Natural killer cell treated with Interleukin-12 subunit alpha and Interleukin-12 subunit beta and Interleukin-15 and Interleukin-18, amount 100 ng/mL, for 72 hours (primary cell): ENCODE data around the gene SGMS1. TPM values are rescaled to one million over a fixed set of nuclear protein-coding genes. Genes with fewer than 3 reads are reported as not detected.
A peak's percentile ranks its signal among the peaks of the same experiment; 100 is the strongest.
"Not testable (repeated sequence)": the region's sequence is repeated elsewhere in the genome, so short reads cannot be mapped to it uniquely, and the experiment has no call there.

Experiments
- ATAC-seq, 2 donors: fragments of 150-1000 bp; cut with Tn5 transposase in 1 of 2; sonication (Bioruptor Pico), chemical (Tn5 transposase) in 1 of 2; 2 replicates each; pipeline ENCODE4 v1.10.0; 2021
- DNase-seq: peaks from one replicate; pipeline ENCODE4 v3.0.0; 2022; ENCODE audit warnings: low spot score
- H3K27ac Mint-ChIP-seq, 2 donors: 1 replicate in 1 of 2; 2 replicates in 1 of 2; pipeline ENCODE4 v1.8.0; 2022; ENCODE audit warnings: mixed read lengths in 2 of 2, mild to moderate bottlenecking in 1 of 2, moderate library complexity in 1 of 2
- H3K27me3 Mint-ChIP-seq, 2 donors: 1 replicate in 1 of 2; 2 replicates in 1 of 2; pipeline ENCODE4 v1.8.0; 2022; ENCODE audit warnings: mixed read lengths in 2 of 2
- H3K36me3 Mint-ChIP-seq: one replicate; pipeline ENCODE4 v1.8.0; 2022; ENCODE audit warnings: mixed read lengths
- H3K4me1 Mint-ChIP-seq, 2 donors: 1 replicate in 1 of 2; 2 replicates in 1 of 2; pipeline ENCODE4 v1.8.0; 2022; ENCODE audit warnings: low read depth in 2 of 2, mixed read lengths in 2 of 2, mild to moderate bottlenecking in 1 of 2
- H3K4me3 Mint-ChIP-seq: one replicate; pipeline ENCODE4 v1.8.0; 2022; ENCODE audit warnings: mixed read lengths
- H3K9me3 Mint-ChIP-seq: 2 replicates; pipeline ENCODE4 v1.8.0; 2022; ENCODE audit warnings: mixed read lengths
- total RNA-seq, 2 donors: library from RNA; stranded (reverse); gene quantifications; one replicate each; pipeline ENCODE4 v1.2.3, GENCODE V29; 2022

SGMS1 gene
- total RNA-seq, 2 donors from 2014 or later, result 31.6 to 49.0 TPM

- ATAC-seq, result not testable (repeated sequence)
Measured at GRCh38 chr10:50546287-50546686, 77.5 kb downstream of the SGMS1 start.

GRCh38 chr10:50545846-50546245 lies 77.9 kb downstream of the SGMS1 start:
- Mint-ChIP-seq H3K9me3 (peaks cover under 1% of the 10 kb centered on the region), H3K27me3 (no peaks in the 10 kb centered on the region), H3K4me1 (peaks cover 57 to 59% of the 10 kb centered on the region in 2 donors), H3K36me3 (peaks cover 18% of the 10 kb centered on the region), H3K27ac (no peak overlapping the region), H3K4me3 (no peak overlapping the region)
- DNase-seq (no peak), ATAC-seq (no peak)

More at GRCh38 chr10:50546287-50546686, 77.5 kb downstream of the SGMS1 start:
- not testable (repeated sequence) for H3K4me3 Mint-ChIP-seq, H3K27me3 Mint-ChIP-seq, H3K27ac Mint-ChIP-seq, DNase-seq, H3K9me3 Mint-ChIP-seq
- Mint-ChIP-seq H3K4me1 (peaks cover 55% of the 10 kb centered on the region in 2 donors), H3K36me3 (peaks cover 18% of the 10 kb centered on the region)

GRCh38 chr10:50544857-50545429 lies 78.8 kb downstream of the SGMS1 start:
- Mint-ChIP-seq H3K4me1 (peaks cover 60 to 68% of the 10 kb centered on the region in 2 donors), H3K9me3 (peaks cover 4% of the 10 kb centered on the region), H3K4me3 (peak overlapping the region; percentile 10), H3K27me3 (no peaks in the 10 kb centered on the region), H3K27ac (peak overlapping the region; percentile 56 to 74), H3K36me3 (peaks cover 22% of the 10 kb centered on the region)
- ATAC-seq, result peak in 1 of 2 donors; percentile 49
- no peak for DNase-seq

GRCh38 chr10:50544095-50544856 lies 79.5 kb downstream of the SGMS1 start:
- no peaks in the 10 kb centered on the region for H3K27me3 Mint-ChIP-seq
- peak overlapping the region; percentile 56 to 74 for H3K27ac Mint-ChIP-seq
- H3K4me3 Mint-ChIP-seq, result no peak overlapping the region
- peaks cover 22% of the 10 kb centered on the region for H3K36me3 Mint-ChIP-seq
- DNase-seq (no peak), ATAC-seq (no peak)
- peaks cover 4% of the 10 kb centered on the region for H3K9me3 Mint-ChIP-seq
- H3K4me1 Mint-ChIP-seq, result peaks cover 61 to 72% of the 10 kb centered on the region in 2 donors

- Mint-ChIP-seq H3K4me3 (no peak overlapping the region), H3K9me3 (peaks cover 4% of the 10 kb centered on the region), H3K27ac (peak overlapping the region; percentile 9 to 13), H3K27me3 (no peaks in the 10 kb centered on the region), H3K36me3 (peaks cover 16% of the 10 kb centered on the region), H3K4me1 (peaks cover 60 to 68% of the 10 kb centered on the region in 2 donors)
- DNase-seq (no peak), ATAC-seq (no peak)
Measured at GRCh38 chr10:50542871-50543270, 80.9 kb downstream of the SGMS1 start.

GRCh38 chr10:50541921-50542320 lies 81.8 kb downstream of the SGMS1 start:
- peak overlapping the region; percentile 64 to 92 for H3K27ac Mint-ChIP-seq

GRCh38 chr10:50541317-50541716 lies 82.4 kb downstream of the SGMS1 start:
- DNase-seq (no peak), ATAC-seq (peak in 1 of 2 donors; percentile 48)
- peaks cover 4% of the 10 kb centered on the region for H3K9me3 Mint-ChIP-seq
- H3K36me3 Mint-ChIP-seq, result peaks cover 5% of the 10 kb centered on the region
- peaks cover 61 to 76% of the 10 kb centered on the region in 2 donors for H3K4me1 Mint-ChIP-seq
- H3K27me3 Mint-ChIP-seq, result no peaks in the 10 kb centered on the region
- H3K4me3 Mint-ChIP-seq, result peak overlapping the region; percentile 71
- peak overlapping the region; percentile 64 to 92 for H3K27ac Mint-ChIP-seq

More at GRCh38 chr10:50541921-50542320, 81.8 kb downstream of the SGMS1 start:
- no peak for ATAC-seq
- DNase-seq, result no peak
- Mint-ChIP-seq H3K36me3 (peaks cover 6% of the 10 kb centered on the region), H3K4me1 (peaks cover 59 to 70% of the 10 kb centered on the region in 2 donors), H3K9me3 (peaks cover 4% of the 10 kb centered on the region), H3K4me3 (peak overlapping the region; percentile 71), H3K27me3 (no peaks in the 10 kb centered on the region)

- Mint-ChIP-seq H3K36me3 (peaks cover 5% of the 10 kb centered on the region), H3K27ac (peak overlapping the region; percentile 64 to 92), H3K4me3 (peak overlapping the region; percentile 71), H3K9me3 (peaks cover 4% of the 10 kb centered on the region), H3K4me1 (peaks cover 61 to 76% of the 10 kb centered on the region in 2 donors), H3K27me3 (no peaks in the 10 kb centered on the region)
- DNase-seq (no peak), ATAC-seq (peak in 1 of 2 donors; percentile 60)
Measured at GRCh38 chr10:50540826-50541122, 83.0 kb downstream of the SGMS1 start.

- no peaks in the 10 kb centered on the region for H3K27me3 Mint-ChIP-seq
- peaks cover 61 to 75% of the 10 kb centered on the region in 2 donors for H3K4me1 Mint-ChIP-seq
- peak overlapping the region; percentile 71 for H3K4me3 Mint-ChIP-seq
- H3K27ac Mint-ChIP-seq, result peak overlapping the region; percentile 64 to 92
- ATAC-seq, result peak; percentile 69 to 83
- DNase-seq, result no peak
- H3K9me3 Mint-ChIP-seq, result peaks cover 4% of the 10 kb centered on the region
- H3K36me3 Mint-ChIP-seq, result peaks cover 5% of the 10 kb centered on the region
Measured at GRCh38 chr10:50540069-50540825, 83.5 kb downstream of the SGMS1 start.

- peak; percentile 55 to 68 for ATAC-seq
- DNase-seq, result no peak
Measured at GRCh38 chr10:50538555-50539398, 85.0 kb downstream of the SGMS1 start.

GRCh38 chr10:50536617-50537240 lies 87.0 kb downstream of the SGMS1 start:
- H3K27ac Mint-ChIP-seq, result no peak overlapping the region
- H3K4me3 Mint-ChIP-seq, result no peak overlapping the region
- DNase-seq (no peak), ATAC-seq (no peak)
- H3K9me3 Mint-ChIP-seq, result peaks cover 4% of the 10 kb centered on the region
- no peaks in the 10 kb centered on the region for H3K27me3 Mint-ChIP-seq
- peaks cover 5% of the 10 kb centered on the region for H3K36me3 Mint-ChIP-seq
- peaks cover 49 to 53% of the 10 kb centered on the region in 2 donors for H3K4me1 Mint-ChIP-seq

More at GRCh38 chr10:50538555-50539398, 85.0 kb downstream of the SGMS1 start:
- Mint-ChIP-seq H3K36me3 (peaks cover 5% of the 10 kb centered on the region), H3K27ac (peak overlapping the region; percentile 64 to 92), H3K9me3 (peaks cover 4% of the 10 kb centered on the region), H3K27me3 (no peaks in the 10 kb centered on the region), H3K4me1 (peaks cover 58 to 66% of the 10 kb centered on the region in 2 donors), H3K4me3 (peak overlapping the region; percentile 39)

- DNase-seq, H3K27me3 Mint-ChIP-seq, H3K36me3 Mint-ChIP-seq, H3K27ac Mint-ChIP-seq, H3K9me3 Mint-ChIP-seq, ATAC-seq, H3K4me3 Mint-ChIP-seq: not testable (repeated sequence)
- peaks cover 31 to 37% of the 10 kb centered on the region in 2 donors for H3K4me1 Mint-ChIP-seq
Measured at GRCh38 chr10:50534748-50535376, 88.9 kb downstream of the SGMS1 start.
